SKM-1 (cell line): ENCODE results near the gene PLEKHB1.

Experiments used
- DNase-seq: peaks from one replicate; lab custom pipeline; 2025; ENCODE audit not compliant: unreplicated experiment; lab: John Stamatoyannopoulos, UW

The PLEKHB1 gene

DNA sequence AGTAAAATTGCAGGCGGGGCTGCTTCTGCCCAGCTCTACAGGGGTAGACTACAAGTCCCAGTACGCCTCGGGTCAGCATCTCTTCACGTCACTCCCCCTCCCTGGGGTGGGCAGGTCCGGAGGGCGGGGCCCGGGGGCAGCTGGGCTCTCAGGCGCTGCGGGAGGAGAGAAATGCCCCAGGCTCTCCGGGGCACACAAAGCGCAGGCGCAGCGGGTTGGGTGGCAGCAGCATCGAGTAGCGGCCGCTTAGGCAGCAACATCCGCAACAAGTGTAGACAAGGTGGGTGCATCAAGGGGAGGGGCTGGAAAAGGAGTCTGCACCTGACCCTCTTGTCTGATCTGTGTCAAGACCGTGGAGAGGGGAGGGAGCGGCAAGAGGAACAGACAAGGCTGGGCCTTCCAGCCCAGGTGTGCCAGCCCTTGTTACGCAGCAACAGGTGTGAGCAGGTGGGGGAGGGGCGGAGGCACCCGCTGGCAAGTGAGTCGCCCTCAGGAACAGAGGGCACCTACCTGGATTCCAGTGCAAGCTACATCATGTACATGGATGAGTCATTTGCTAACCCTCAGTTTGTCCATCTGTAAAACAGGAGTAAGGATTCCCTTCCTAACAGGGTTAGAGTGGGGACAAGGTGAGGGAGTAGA is 1.2 kb downstream of the PLEKHB1 start:
- DNase-seq, result no peak

DNA sequence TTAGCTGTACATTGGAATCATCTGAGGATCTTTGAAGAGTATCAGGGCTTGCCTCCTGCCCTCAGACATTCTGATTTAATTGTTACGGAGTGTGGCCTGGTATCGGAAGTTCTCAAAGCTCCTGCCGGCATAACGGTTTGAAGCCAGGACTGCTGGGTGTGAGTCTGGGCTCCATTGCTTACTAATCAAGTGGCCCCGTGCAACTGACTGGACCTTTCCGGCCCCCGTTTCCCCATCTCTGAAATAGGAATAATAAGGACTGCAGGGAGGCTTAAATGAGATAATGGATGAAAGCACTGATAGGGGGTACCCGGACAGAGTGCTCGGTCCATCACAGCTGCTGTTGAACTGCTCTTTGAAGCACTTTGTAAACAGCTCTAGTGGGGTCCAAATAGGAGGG is 1.7 kb downstream of the PLEKHB1 start:
- no peak for DNase-seq

DNA sequence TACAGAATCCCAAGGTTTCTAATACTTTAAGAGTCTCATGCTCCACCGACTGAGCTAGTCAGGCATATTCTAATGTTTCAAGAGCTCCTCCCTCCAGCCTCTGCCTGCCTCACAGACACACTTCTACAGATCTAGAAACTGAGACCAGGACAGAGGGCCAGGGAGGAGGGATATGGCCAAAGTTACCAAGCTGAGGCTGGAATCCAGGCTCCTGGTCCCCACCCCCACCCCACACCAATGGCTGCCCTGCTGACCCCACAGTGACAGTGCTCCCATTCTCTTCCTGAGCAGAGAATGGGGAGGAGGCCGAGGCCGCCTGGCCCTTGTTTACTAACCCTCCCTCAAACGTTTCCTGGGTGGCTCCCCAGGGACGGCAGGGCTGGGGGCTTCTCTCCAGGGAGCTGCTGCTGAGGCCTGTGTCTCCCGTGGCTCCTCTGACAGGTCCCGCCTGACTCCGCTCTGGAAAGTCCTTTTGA is 2.2 kb downstream of the PLEKHB1 start:
- no peak for DNase-seq

DNA sequence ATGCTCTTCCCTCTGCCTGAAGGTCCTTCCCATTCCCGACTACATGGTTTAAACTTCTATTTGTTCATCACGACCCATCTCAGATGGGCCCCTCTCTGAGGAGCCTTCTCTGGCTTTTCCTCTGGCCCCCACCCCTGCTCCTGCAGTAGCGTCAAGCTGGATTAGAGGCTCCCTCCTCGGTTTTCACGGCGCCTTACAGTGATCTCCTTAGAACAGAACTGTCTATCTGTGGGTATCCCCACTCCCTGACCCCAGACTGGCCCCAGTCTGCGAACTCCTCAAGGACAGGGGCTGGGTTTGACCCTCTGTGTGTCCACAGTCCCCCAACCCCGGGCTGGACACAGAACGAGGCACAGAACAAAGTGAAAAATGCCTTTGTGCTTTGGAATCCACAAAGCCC is 2.8 kb downstream of the PLEKHB1 start:
- DNase-seq, result no peak

DNA sequence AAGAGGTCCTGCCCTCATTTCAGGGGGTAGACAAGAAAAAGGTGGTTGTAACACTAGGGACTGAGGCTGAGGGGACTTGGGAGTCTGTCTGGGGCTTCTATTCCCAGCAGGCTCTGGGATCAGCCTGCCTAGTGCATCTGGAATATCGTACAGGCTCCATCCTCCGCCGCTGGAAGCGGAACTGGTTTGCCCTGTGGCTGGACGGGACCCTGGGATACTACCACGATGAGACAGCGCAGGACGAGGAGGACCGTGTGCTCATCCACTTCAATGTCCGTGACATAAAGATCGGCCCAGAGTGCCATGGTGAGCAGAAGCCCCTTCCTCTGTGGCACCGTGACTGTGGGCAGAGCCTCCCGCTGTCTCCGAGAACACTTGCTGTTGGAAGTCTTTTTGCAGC is 4.0 kb downstream of the PLEKHB1 start:
- DNase-seq, result no peak

GRCh38 chr11:73651252-73651651 is 4.9 kb downstream of the PLEKHB1 start:
- no peak for DNase-seq

DNA sequence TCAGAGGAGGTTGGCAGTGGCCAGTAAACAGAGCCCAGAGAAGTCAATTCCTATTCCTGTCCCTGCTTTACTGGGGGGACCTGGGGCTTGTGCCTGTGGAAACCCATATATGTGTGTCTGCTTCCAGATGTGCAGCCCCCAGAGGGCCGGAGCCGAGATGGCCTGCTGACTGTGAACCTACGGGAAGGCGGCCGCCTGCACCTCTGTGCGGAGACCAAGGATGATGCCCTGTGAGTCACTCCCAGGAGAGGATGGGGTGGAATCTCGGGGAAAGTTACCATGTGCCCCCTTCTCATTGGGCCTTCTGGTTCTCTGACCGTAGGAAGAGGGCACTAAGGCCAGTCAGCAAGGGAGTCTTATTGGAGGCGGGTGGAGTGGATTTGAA is 5.3 kb downstream of the PLEKHB1 start:
- no peak for DNase-seq

DNA sequence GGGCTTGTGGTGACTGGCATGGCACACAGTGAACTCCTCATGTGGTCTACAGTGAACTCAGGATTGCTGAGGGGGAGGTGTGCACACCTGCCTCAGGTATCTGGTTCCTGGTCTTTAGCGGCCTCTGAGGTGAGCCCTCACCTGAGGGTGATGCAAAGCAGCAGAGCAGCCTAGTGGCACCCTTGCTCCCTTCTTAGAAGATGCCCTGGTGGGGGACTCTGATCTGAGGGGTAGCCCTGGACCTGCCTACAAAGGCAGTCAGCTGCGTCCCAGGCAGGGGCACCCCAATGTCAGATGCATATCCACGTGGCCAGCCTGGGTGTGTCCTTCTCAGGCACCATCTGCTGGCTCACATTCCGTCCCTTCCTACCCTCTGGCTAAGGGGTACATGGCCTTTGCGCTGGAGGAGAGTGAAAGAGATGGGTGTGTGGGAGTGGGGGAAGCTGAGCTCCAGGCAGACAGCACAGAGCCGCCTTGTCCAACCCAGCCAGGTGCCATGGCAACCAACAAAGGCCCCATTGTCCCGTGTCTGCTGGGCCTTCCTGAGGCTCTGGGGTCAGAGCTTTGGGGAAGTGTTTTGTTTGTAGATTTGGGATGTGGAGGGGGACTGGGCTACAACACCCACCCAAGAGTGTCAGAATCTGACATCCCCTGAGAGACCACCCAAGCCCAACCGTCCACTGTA is 5.8 kb downstream of the PLEKHB1 start:
- DNase-seq, result no peak

- no peak for DNase-seq
Observed at GRCh38 chr11:73652856-73653559, 6.6 kb downstream of the PLEKHB1 start.

- DNase-seq, result no peak
Observed at GRCh38 chr11:73653996-73654395, 7.6 kb downstream of the PLEKHB1 start.

DNA sequence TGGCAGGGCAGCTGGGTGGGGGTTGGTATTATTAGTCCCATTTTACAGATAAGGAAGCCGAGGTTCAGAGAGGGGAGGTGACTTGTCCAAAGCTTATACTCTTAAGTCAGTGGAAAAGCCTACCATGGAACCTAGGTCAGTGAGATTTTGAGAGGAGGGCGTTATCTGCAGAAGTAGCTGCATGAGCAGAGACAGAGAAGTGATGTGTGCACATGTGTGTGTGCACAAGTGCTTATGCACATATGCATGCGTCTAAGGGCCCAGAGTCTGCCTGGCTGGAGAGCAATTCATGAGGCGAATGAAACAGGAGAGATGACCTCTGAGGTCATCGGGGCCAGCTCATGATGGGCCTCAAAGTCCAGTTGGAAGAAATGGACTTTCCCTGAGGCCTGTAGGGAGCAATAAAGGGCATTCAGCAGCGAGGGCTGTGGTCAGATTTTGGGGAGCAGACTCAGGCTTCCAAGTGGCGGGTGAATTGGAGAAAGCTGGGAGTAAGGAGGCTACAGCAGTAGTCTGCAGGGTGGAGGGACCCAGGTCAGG is 8.2 kb downstream of the PLEKHB1 start:
- no peak for DNase-seq

DNA sequence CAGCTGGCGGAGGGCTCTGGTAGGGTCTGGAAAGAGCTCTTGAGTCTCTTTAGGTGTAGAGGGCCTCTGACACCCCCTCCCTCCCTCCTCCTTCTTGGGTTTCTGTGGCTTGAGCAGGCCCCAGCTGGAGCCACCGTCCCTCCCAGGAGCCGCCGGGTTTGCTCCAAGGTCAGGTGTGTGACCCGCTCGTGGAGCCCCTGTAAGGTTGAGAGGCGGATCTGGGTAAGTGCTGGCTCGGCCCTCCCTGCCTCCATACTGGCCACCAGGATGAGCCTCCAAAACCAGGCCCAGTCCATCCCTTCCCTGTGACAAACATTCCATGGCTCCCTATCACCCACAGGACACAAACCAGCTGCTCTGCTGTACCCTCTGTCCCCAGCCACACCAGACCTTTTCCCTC is 9.3 kb downstream of the PLEKHB1 start:
- DNase-seq, result no peak

- DNase-seq, result no peak
Observed at GRCh38 chr11:73656985-73657384, 10.6 kb downstream of the PLEKHB1 start.

GRCh38 chr11:73659961-73660360 is 13.6 kb downstream of the PLEKHB1 start:
- DNase-seq, result no peak

GRCh38 chr11:73660497-73661034 is 14.2 kb downstream of the PLEKHB1 start:
- DNase-seq, result no peak

DNA sequence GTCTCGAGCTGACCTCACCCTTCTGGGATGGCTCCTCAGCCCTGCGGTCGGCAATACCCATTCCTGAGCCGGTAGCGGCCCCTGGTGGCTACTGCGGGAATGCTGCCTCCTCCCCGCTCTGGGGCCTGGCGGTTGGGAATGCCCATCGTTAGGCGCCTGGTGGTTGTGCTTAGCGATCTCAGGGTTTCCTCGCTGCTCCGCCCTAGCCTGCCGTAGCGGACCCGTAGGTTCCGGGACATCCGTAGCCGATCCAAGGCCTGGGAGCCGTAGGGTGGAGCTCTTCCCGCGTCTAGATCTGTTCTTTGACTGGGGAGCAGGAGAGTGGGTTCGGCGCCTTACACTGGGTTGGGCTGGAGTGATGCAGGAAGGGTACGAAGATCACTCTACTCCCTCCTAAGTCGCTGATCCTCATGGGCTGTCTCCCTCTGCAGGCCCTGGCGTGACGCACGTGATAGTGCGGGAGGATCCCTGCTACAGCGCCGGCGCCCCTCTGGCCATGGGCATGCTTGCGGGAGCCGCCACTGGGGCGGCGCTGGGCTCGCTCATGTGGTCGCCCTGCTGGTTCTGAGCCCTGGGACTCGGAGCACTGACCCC is 14.8 kb downstream of the PLEKHB1 start:
- peak; percentile 72 for DNase-seq

DNA sequence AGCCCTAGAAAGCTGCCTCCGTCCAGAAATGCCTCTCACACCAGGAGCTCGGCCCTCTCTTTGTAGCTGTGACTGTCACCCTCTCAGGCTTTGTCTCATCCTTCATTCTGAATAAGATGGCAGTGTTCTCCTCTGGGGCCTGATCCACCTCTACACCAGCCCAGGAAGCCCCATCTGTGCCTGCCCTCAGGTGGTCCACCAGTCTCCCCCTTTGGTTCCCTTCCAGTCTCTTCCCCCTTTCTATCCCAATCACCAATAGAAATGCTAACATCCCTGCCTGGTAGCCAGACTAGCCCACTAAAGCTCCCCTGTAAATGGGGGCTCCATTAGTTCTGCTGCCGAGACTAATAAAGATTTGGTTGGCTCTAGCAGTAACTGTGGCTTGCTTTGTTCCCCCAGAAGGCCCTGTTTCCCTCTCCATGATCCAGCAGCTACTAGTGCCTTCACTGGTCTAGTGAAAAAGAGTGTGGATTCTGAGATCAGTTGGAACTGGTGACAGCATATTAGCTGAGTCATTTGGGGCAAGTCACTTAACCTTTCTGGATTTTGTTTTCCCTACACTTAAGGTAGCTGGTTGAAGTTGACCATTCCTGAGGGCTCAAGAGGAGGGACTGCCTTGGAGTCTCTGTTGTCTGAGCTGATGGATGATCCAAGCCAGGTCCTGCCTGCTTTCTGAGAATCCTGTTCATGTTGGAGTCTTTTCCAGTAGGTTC is 16.2 kb downstream of the PLEKHB1 start:
- no peak for DNase-seq

- DNase-seq, result no peak
Observed at GRCh38 chr11:73663604-73664495, 17.5 kb downstream of the PLEKHB1 start.

GRCh38 chr11:73664877-73665276 is 18.5 kb downstream of the PLEKHB1 start:
- no peak for DNase-seq

- DNase-seq, result no peak
Observed at GRCh38 chr11:73667891-73668290, 21.5 kb downstream of the PLEKHB1 start.
